CD4-positive, alpha-beta T cell treated with Interleukin-1 beta for 1 hour (primary cell): ENCODE results near the gene PDE4B.
"Not testable (repeated sequence)": the region's sequence is repeated elsewhere in the genome, so short reads cannot be mapped to it uniquely, and the experiment has no call there.

Experiments
- DNase-seq, 2 donors: peaks; one replicate each; pipeline ENCODE4 v3.0.0-alpha.2; 2020 to 2022

PDE4B gene

DNA sequence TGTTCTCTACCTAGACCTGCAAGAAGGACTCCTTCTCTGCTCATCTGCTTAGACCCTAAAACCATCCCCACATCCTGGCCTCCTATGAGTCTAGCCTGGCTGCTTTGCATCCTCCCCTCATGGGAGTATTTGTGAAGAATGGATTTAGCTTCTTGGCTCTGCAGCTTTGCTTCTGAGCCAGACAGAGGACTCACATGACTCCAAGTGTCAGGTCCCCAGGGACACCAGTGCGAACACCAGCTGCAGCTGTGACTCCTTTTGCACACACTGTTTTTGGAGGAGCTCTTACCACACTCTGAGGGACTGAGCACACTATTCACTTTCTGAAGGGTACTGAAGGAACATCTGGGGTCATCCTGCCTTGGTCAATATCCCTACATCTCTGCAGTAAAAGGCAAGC, 609.5 kb downstream of the PDE4B start:
- peak in 1 of 2 donors; percentile 77 for DNase-seq

GRCh38 chr1:66403007-66403731, 610.5 kb downstream of the PDE4B start:
- no peak for DNase-seq

DNA sequence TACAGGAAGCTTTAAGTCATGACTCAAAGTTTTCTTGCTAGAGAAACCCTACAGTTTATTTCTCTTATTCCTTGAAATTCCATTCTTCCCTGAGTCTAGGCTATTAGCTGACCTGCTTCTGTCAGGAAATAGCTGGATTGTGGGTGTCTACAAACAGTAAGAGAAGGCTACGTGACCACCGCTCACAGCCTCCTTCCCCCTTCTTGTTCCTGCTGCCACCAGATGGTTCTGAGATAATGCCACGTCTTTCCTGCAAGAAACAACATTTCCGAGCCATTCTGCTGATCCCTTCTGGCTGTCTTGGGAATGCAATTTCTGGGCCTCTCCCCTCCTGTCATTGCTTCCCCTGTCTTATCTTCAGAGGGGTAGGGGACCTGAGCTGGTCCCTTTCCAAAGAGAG, 612.4 kb downstream of the PDE4B start:
- no peak for DNase-seq

GRCh38 chr1:66411449-66411848, 618.8 kb downstream of the PDE4B start:
- not testable (repeated sequence) for DNase-seq

- no peak for DNase-seq
Measured at GRCh38 chr1:66412704-66413103, 620.0 kb downstream of the PDE4B start.

- DNase-seq = no peak
Measured at GRCh38 chr1:66413136-66413837, 620.6 kb downstream of the PDE4B start.

DNA sequence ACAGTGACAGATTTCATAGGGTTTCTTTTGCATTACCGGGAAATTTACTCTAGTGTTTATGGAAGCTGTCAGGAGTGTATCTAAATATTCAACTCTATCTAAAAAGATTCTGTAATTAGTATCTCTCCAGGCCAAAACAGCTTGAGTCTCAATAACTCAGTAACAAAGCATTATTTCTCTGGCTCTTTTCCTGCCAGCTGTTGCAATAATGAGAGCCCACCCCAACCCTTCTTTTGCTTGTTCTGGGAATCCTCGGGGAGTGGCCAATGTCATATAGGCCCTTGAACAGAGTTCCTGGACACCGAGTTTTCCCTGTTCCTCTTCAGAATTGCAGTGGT, 621.1 kb downstream of the PDE4B start:
- DNase-seq = no peak

GRCh38 chr1:66415281-66415680, 622.6 kb downstream of the PDE4B start:
- no peak for DNase-seq

DNA sequence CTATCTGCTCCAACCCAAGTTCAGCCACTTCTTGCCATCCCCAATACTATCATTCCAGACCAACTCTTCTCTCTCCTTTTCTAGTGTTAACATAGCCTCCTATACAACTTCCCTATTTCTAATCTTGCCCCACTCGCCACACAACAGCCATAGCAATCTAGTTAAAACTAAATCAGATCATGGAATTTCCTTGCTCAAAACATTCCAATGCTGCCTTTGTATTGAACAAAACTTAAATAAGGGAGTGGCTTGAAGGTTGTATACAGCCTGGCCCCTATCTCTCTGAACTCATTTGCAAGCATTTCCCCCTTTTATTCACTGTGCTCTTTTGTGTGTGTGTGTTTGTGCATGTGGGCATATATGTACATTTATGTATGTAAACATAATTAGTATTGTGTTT, 623.2 kb downstream of the PDE4B start:
- DNase-seq = no peak

DNA sequence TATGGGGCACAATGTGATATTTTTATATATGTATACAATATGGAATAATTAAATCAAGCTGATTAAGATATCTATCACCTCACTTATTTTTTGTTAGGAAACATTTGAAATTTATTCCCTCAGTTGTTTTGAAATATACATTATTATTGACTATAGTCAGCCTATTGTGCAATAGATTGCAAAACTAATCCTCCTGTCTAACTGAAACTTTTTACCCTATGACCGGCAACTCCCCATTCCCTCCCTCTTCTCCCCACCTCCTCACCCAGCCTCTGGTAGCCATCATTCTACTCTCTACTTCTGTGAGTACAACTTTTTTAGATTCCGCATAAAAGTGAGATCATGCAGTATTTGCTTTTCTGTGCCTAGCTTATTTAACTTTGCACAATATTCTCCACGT, 623.6 kb downstream of the PDE4B start:
- DNase-seq = no peak

GRCh38 chr1:66418021-66418420, 625.3 kb downstream of the PDE4B start:
- no peak for DNase-seq

- DNase-seq = not testable (repeated sequence)
Measured at GRCh38 chr1:66420171-66420570, 627.5 kb downstream of the PDE4B start.

- not testable (repeated sequence) for DNase-seq
Measured at GRCh38 chr1:66420906-66421305, 628.2 kb downstream of the PDE4B start.

GRCh38 chr1:66422804-66423203, 630.1 kb downstream of the PDE4B start:
- no peak for DNase-seq
